Dermis blood vessel endothelial cell (primary cell): Measurements from ENCODE around the gene THADA. TPM values are rescaled to one million over a fixed set of nuclear protein-coding genes. Genes with fewer than 3 reads are reported as not detected.
A peak's percentile ranks its signal among the peaks of the same experiment; 100 is the strongest.
"Not testable (repeated sequence)": the region's sequence is repeated elsewhere in the genome, so short reads cannot be mapped to it uniquely, and the experiment has no call there.

Source experiments
- DNase-seq: peaks from one replicate; pipeline ENCODE4 v3.0.0; 2010
- total RNA-seq: library from RNA; depleted of rRNA; stranded (reverse); fragments of >200 nt; gene quantifications from 2 replicates; pipeline ENCODE4 v1.2.3, GENCODE V29; 2014

Gene THADA
- total RNA-seq: 25.0 and 26.9 TPM in 2 replicates

GRCh38 chr2:43595603-43596412 is at the start of gene THADA:
TSS of gene THADA (minus strand) at chr2:43596038. CDS start at chr2:43592392, 3,646 bp downstream.
- peak; percentile 100 for DNase-seq

- DNase-seq: no peak
Measured at GRCh38 chr2:43643680-43644079, 47.8 kb upstream of the THADA start.

GRCh38 chr2:43642363-43642762 is 46.5 kb upstream of the THADA start:
- no peak for DNase-seq

GRCh38 chr2:43637030-43637803 is 41.4 kb upstream of the THADA start, which contains the start of gene PLEKHH2:
TSS of gene PLEKHH2 (plus strand) at chr2:43637260. CDS start at chr2:43644674, 7,414 bp downstream.
- peak; percentile 82 for DNase-seq

- no peak for DNase-seq
Measured at GRCh38 chr2:43636621-43637020, 40.8 kb upstream of the THADA start.

- DNase-seq: not testable (repeated sequence)
Measured at GRCh38 chr2:43636153-43636552, 40.3 kb upstream of the THADA start.

GRCh38 chr2:43634604-43635306 is 38.9 kb upstream of the THADA start:
- no peak for DNase-seq

GRCh38 chr2:43631618-43632317 is 35.9 kb upstream of the THADA start:
- DNase-seq: no peak

- DNase-seq: no peak
Measured at GRCh38 chr2:43622931-43623451, 27.2 kb upstream of the THADA start.

- DNase-seq: no peak
Measured at GRCh38 chr2:43619511-43619910, 23.7 kb upstream of the THADA start.

- no peak for DNase-seq
Measured at GRCh38 chr2:43616967-43617680, 21.3 kb upstream of the THADA start.

- DNase-seq: no peak
Measured at GRCh38 chr2:43612944-43613343, 17.1 kb upstream of the THADA start.

- DNase-seq: peak; percentile 85
Measured at GRCh38 chr2:43611987-43612894, 16.4 kb upstream of the THADA start.

GRCh38 chr2:43610361-43610760 is 14.5 kb upstream of the THADA start:
- no peak for DNase-seq

GRCh38 chr2:43609290-43609918 is 13.6 kb upstream of the THADA start:
- peak; percentile 71 for DNase-seq

- no peak for DNase-seq
Measured at GRCh38 chr2:43605851-43606250, 10.0 kb upstream of the THADA start.

GRCh38 chr2:43605079-43605655 is 9.3 kb upstream of the THADA start:
- peak; percentile 63 for DNase-seq

GRCh38 chr2:43604674-43605073 is 8.8 kb upstream of the THADA start:
- DNase-seq: no peak

GRCh38 chr2:43600596-43600995 is 4.8 kb upstream of the THADA start:
- DNase-seq: not testable (repeated sequence)
